NK-92 treated with Interleukin-12 subunit alpha and Interleukin-12 subunit beta, amount 100 ng/mL, for 24 hours (cell line): ENCODE data around the gene CHST11.

Experiments used
- DNase-seq: peaks from one replicate; lab custom pipeline; 2025; lab: John Stamatoyannopoulos, UW

CHST11 gene

DNA sequence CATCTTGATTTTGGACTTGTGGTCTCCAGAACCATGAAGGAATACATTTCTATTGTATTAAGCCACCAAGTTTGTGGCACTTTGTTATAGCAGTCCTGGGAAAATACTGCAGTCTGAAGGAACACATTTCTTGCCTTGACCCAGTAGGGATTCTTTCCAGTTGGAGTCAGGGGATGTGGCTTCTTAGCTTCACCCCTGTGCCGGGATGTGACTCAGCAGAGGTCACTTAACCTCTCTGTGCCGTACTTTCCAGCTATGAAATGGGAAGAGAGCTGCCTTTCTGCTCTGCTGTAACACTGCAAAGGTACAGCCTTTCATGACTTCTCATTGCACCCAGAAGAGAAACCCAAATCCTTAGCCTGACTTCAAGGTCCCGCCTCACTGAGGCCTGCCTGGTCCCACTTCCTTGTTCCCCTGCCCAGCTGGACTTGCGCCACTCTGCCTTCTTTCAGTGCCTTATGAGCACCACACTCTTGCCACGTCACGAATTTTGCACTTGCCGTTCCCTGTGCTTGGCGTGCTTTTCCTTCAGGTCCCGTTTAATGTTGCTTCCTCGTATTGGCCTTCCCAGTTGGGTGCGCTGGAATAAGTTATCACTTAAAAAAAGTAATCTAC, 24.2 kb downstream of the CHST11 start:
- DNase-seq: no peak

- DNase-seq: no peak
Measured at GRCh38 chr12:104482113-104482512, 25.4 kb downstream of the CHST11 start.

DNA sequence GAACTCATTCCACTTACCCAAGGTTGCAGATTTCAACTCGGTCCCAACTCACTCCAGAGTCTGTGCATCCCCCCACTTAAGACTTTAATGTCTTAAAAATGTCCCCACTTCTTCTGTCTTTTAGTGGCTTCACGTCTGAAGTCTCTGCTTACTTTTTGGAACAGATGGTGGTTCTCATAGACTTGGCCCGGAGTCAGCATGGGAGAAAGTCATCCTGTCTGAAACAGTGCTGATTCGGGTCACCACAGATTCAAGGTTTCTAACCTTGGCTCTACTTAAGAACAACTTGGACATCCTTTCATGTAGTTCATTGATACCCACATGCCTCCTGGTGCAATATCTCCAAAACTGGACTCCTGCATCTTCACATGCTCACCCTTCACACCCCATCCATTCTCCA, 26.0 kb downstream of the CHST11 start:
- no peak for DNase-seq

- DNase-seq: no peak
Measured at GRCh38 chr12:104484079-104484478, 27.3 kb downstream of the CHST11 start.

DNA sequence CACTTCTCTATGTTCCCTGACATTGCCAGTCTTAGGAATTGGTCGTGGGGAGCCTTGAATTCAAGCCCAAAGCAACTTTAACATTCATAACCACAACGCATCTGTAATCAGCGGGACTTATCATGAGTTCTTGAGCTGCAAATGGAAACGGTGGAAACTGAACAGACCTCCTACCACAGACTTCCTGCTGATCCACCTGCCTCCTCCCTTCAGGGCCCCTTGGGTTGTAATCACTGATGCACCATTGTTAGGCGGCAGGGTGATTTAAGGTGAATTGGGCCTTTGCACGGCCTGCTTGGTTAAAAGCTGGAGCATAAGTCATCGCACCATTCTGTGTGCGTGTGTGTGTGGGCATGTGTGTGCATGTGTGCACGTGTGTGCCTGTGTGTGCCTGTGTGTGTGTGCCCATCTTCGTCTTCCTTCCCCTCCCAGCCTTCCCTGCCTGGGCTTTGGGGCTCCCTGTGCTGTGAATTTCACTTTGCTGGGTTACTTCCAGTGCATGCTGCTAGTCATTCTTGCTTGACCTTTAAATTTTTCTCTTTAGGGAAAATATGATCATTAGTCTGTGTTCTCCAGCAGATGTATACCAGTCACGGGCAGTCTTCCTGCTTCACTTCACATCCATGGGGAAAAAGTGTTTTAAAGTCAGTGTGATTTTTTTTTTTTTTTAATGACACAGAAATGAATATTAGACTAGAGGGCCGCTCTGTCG, 29.1 kb downstream of the CHST11 start:
- no peak for DNase-seq

- DNase-seq: no peak
Measured at GRCh38 chr12:104486363-104486750, 29.6 kb downstream of the CHST11 start.

DNA sequence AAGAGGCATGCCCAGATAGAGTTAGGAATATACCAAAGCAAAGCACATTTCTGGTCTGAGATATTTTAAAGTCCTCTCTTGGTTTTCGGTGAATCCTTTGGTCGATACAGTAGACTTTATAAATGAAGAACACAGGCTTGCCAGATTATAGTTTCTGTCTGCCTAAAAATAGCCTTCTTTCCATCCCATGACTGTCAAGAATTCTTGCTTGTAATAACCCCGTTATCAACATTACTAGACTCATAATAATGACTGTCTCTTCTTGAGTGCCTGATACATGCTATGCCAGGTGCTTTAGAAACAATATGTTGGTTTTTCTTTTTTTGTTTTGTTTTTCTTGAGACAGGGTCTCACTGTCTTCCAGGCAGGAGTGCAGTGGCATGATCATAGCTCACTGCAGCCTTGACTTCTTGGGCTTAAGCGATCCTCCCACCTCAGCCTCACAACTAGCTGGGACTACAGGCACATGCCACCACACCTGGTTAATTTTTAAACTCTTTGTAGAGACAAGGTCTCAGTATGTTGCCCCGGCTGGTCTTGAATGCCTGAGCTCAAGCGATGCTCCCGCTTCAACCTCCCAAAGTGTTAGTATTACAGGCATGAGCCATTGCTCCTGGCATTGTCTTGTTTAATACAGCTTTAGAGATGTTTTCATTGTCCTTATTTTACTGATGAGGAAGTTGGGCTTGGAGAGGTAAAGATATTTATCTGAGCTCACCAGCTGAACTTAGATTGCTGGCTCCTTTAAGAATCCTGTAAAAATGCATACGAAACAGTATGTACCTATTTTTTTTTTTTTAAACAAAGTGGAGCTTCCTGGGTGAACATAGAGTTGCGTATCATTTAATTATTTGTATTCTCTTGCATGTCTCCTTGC, 30.4 kb downstream of the CHST11 start:
- no peak for DNase-seq

- DNase-seq: no peak
Measured at GRCh38 chr12:104488374-104488773, 31.6 kb downstream of the CHST11 start.

DNA sequence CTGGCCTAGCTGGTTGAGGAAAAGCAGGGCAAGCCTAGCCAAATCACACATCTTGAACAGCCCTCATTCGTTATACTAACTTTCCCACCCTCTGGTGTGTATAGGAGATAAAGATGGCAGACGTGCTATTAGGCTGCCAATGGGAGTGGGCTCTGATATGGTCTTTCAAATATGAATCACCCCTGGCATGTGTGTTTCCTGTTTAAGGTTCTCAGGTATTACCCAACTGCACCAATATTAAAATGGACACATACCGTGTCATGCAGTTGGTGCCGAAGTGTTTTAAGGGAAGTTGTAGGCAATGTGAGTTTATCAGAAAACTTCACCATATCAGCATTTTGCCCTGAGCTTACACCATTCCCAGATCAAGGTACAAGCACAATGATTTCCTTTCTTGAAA, 33.4 kb downstream of the CHST11 start:
- DNase-seq: no peak

DNA sequence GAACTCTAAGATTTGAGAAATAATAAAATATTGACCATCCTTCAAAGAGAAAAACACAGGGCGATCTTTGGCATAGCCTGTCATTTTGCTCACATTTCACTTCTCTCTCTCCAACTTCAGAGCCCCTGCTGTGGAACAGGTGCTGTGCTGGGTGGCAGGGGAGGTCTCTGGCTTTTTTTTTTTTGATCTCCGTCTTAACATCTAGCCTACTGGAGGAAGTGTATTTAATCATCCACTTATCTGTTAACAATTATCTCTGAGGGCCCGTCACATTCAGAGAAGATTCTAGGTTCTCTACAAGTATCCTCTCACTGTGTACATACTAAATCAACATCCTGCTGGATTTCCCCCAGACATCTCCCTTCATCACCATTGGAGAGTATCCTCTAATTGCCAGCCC, 34.1 kb downstream of the CHST11 start:
- no peak for DNase-seq

- DNase-seq: no peak
Measured at GRCh38 chr12:104493496-104493895, 36.7 kb downstream of the CHST11 start.

- no peak for DNase-seq
Measured at GRCh38 chr12:104494137-104494792, 37.5 kb downstream of the CHST11 start.

GRCh38 chr12:104494793-104495158, 38.0 kb downstream of the CHST11 start:
- DNase-seq: no peak

- DNase-seq: no peak
Measured at GRCh38 chr12:104495786-104496185, 39.0 kb downstream of the CHST11 start.

- DNase-seq: no peak
Measured at GRCh38 chr12:104496336-104496735, 39.6 kb downstream of the CHST11 start.

DNA sequence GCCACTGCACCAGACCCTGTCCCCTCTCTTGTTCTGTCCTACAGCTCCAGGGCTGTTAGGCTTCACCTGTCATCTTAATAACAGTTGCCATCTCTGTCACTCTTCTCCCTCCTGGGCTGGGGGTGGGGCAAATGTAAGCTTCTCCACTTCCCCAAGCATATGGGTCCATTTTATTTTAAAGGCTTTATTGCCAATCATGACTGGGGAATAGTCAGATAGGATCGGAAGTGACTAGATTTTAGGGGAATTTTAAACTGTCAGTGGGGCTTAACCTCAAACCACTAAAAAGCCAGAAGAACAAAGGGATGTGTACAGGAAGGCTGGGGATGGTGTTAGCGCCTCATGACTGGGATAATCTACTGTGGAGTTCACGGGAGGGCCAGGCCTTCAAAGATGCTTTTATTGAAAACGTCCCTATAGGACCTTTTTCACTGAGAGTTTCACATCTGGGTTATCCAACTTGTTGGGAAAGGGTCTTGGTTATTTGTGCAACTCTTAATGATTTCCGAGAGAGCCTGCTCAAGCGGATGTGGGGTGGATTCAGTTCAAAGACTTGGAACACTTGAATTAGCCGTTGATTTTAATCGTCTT, 41.6 kb downstream of the CHST11 start:
- no peak for DNase-seq

DNA sequence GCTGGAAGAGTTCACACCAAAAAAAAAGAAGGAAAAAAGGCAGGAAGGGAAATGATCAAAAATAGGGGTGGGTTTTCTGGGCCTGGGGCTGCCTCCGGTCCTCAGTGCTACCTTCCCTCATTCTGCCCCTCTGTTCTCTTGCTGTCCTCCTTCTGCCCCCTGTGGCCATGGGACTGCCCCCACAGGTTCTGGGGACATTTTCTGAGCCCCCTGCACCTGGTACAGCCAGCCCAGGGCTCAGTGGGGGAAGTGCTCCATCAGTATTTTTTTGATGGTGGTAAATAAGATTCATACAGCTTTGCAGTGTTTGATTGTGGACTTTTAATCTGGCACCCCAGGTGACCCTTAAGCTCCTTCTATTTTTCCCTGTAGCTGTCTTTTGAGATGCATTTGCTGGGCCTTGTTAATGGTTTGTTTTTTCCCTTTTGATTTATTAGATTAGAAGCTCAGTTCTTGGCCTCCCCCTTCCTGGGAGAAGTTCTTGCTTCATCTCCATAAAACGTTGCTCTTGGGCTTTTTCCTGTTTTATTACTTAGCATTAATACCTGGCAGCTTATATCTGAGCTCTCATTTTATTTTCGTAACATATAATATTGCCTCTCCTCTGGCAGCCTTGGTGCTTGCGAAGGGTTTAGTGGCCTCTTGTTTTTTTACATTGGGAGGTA, 43.1 kb downstream of the CHST11 start:
- DNase-seq: no peak

GRCh38 chr12:104501115-104501514, 44.4 kb downstream of the CHST11 start:
- DNase-seq: no peak

DNA sequence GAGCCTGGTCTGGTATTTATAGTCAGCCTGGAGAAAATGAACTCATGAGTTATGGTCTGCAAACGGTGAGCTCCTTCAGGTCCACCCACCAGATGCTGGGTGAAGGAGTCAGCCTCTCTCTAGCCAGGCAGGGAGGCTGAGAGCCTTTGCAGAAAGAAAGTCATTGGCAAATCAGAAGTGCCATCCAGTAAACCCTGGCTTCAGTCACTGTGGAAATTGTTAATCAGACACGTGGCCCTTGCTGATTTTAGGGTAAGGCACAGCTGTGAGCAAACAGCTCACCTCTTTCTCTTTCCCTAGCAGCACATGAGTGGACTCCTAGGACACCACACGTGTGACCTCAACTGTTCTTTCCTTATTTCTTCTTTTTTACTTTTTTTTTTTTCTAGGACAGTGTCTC, 44.9 kb downstream of the CHST11 start:
- DNase-seq: no peak

- DNase-seq: no peak
Measured at GRCh38 chr12:104502217-104502616, 45.5 kb downstream of the CHST11 start.

DNA sequence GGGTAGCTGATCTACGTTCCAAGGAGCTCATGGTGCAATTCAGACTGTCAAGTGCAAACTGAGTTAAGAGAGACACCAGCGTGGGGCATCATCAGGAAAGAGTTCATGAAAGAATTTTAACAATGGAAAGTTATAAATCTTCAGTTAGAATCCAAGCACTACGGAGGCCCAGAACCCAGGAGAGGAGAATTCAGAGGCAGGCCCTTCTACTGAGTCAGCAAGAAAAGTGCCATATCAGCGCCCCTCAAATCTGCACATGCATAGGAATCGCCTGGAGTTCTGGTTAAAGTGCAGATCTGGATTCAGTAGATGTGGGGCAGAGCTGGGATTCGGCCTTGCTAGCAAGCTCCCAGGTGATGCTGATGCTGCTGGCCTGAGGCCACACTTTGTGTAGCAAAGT, 45.9 kb downstream of the CHST11 start:
- DNase-seq: no peak

DNA sequence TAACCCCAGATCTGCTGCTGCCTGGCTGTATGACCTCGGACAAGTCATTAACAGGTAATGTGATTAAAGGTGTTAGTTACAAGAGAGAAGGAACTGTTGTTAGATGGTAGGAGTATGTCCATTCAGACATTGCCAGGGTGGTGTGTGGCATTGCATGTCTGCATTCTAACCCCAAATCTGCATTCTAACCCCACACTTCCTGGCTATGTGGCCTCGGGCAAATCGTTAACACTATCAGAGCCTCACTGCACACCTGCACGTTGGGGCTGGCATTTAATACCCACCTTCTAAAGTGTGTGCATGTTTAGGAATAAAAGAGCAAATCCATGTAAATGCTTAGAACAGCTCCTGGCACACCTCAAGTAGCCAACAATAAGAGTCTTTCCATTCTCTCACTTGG, 46.4 kb downstream of the CHST11 start:
- no peak for DNase-seq
